Measurements from ENCODE around the gene ST3GAL5.

Gene ST3GAL5

DNA sequence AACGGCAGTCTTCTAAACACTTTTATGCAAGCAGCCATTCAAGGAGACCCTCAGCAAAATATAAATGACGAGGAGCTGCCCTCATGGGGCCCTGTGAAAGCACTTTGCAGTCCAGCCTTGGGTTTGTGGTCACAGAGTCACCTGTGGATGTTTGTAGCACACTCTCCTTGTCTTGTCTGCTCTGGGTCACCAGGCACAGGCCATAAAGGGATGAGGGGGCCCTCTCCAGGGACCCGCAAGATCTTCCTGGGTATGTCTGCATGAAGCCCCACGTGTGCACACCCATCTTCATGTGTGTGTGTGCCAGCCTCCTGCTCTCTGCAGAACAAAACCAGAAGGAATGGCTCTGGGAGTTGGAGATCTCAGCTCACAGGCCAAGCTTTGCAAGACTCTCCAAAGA lies 98.8 kb downstream of the ST3GAL5 start:
- no peak for DNase-seq (ENCODE audit: low spot score)

DNA sequence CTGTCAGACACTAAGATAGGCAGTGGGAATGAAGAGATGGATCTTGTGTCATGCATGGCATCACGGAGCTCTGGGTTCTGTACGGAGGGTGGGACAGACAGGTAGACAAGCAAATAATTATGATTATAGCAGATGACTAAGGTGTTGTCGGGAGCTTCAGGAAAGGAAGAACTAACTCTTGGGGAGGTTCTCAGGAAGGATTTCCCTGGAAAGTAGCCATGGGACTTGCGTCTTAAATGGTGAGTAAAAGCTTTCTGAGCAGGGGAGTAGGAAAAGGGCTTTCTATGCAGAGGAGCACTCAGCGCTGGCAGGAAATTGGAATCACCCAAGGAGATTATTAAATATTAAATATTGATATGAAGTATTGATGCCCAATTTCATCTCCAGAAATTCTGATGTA lies 99.5 kb downstream of the ST3GAL5 start:
- DNase-seq (ENCODE audit: low spot score): no peak

DNA sequence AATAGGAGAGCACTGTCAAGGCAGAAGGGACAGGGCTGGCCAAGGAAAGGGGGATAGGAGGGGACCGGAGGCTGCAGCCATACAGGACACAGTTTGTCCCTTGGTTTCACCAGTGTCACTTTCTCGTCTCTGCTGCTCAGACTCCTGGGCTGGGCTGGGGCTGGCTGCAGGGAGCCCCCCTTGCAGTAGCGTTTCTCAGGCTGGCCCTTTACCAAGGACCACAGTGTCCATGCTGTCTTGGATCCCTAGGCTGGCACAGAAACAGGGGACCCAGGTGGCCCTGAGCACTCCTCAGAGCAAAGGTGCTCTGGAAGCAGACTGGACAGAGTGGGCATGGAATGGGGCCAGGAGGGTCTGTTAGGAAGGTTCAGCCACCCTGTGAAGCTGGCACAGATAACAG lies 100.2 kb downstream of the ST3GAL5 start:
- no peak for DNase-seq (ENCODE audit: low spot score)

DNA sequence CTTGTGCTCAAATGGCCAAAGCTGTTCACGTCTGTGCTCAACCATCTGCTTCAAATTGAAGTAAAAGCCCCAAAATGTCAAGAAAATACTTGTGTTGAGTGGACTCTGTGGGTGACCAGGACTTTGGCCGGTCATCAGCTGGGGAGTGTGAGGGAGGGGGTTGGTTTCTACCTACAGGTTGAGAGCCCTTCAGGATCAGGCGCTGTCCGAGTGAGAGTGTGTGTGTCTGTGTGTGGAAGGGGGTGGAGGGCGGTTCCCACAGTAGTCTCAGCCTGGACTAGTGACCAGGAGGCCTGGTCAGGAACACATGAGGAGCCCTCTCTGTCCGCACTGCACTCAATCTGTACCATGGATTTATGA lies 100.8 kb downstream of the ST3GAL5 start:
- no peak for DNase-seq (ENCODE audit: low spot score)

DNA sequence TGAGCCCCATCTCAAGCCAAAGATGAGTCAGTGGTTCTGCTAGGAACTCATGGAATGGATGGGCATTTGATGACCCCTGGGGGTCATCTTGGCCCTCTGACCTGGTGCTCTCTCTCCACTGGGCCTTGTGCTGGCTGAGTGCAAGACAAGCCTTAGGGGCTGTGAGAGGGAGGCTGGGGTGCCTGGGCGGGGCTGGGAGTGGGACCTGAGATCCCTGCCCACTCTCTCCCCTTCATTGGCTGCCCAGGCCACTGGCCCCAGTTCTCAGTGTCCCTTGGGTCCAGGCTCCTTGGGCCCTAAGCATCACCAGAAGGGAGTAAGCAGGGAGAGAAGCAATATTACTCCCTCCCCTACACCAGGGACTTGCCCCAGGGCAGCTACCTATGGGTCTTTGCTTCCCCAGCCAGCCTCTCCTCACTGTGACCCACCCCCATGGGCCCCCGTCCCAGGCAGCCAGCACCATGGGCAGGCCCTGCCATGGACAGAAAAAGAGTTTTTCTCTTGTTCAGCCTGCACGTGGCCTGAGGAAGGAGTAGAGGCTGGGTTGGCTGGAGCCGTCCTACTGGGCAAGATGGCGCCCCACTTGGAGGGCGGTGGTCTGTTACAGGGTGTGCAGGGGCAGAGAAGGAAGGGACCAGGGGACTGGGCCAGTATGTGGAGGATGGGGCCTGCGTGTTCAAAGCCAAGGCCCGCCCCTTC lies 101.4 kb downstream of the ST3GAL5 start:
- no peak for DNase-seq (ENCODE audit: low spot score)
